NCI-H82 treated with DMSO at 0.1 percent for 48 hours (cell line): ENCODE measurements around the gene TMEM131L.
A peak's percentile ranks its signal among the peaks of the same experiment; 100 is the strongest.

Experiments used
- DNase-seq: peaks from one replicate; lab custom pipeline; 2025; ENCODE audit not compliant: unreplicated experiment; lab: John Stamatoyannopoulos, UW

TMEM131L gene

DNA sequence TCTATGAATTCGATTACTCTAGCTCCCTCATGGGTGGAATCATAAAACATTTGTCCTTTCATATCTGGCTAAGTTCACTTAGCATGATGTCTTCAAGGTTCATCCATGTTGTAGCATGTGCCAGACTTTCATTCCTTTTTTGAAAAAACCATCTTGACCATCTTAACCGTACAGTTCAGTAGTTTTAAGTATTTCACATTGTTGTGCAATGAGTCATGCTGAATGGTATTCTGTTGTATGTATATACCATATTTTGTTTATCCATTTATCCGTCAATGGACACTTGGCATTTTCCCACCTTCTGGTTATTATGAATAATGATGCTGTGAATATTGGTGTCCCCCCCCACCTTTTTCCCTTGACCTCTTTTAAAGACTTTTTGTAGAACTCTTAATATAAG is 145.5 kb downstream of the TMEM131L start:
- no peak for DNase-seq

DNA sequence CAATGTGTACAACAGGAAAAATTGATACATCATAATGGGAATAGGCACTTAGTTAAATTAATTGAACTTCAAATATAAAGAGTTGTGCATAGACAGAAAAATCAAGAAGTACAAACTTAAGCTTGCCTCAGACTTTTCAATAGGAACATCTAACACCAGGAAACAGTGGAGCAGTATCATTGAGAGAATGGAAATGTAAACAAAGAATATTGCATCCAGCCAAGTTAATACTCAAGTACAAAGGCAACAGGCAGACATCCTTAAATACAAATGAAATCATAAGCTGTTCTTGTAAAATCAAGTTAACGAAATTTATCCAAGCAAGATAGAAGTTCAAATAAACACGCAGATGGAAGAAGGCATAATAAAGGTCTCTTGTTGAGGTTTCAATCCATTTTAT is 146.7 kb downstream of the TMEM131L start:
- DNase-seq, result no peak

DNA sequence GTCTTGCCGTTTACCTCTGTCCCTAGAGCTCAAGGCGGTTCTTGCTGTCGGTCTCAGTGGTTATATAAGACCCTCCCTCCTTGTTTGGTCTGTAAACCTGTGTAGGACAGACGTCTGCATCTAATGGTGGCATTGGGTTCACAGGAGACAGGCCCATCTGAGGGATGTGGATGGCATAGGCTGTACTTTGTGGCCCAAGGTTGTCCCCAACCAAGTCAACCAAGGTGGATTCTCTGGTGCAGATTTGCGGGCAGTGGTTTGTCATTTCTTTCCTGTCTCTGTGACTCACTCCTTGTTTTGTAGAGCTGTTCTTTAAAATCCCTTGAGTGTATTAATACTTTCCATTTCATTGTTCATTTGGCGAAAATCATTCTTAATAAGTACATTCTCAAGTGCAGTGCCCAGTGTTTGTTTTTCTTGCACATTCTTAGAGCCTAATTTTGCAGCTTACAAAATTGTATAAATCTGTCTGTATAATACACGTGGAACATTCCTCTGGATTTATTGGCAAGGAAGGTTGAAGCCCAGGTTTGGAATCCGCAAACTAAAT is 149.9 kb downstream of the TMEM131L start:
- no peak for DNase-seq

DNA sequence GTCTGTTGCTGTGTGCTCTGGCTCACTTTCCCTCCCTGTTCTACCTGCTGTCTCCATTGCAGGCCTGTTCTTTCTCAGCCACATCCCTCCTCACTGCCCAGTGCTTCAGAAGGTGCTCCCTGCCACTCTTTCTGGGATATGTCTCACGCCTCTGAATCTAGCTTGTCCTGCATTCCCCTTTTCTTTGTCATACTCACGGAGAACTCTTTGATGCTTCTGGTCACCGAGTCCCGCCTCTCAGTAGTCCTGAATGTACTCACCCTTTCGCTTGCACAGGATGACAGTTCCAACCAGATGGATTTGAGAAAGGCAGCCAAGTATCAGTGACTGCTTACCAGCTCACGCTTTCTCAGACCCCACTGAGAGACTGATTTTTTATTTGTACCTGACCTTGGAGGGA is 152.7 kb downstream of the TMEM131L start:
- DNase-seq, result no peak

DNA sequence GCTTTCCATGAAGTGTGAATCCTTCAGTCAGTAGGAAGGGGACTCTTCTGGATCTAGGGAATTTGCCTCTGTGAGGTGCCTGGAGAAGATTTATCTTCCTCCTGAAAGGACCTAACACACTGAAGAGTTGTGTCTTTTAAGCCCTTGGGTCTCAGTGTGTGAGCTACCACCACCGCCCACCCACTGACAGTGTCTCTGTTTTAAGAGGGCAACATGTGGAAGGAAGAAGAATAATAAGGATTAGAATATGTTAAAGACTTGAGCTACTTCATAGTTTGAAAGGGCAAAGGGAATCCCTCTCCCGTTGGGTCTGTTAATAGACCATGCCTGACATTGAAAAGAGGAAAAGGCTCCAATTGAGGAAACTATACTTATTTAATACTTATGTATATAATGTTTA is 153.7 kb downstream of the TMEM131L start:
- DNase-seq, result no peak

DNA sequence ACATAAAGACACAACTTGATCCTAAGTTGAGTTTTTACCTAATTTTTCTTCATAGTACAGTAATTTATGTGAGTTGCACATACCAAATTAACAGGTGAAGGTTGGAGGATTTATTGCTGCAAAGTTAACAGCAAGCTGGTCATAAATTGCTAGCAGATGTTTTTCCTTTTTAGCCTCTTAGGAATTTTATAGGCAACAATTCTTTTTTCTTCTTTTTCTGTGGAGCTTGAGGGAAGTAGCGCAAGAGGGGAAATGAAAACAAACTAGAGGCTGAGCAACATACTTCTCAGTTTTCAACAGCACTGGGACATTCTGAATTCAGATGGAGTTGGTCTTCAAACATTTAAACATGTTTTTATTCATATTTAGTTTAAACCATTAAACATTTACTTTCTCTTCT is 154.2 kb downstream of the TMEM131L start:
- no peak for DNase-seq

DNA sequence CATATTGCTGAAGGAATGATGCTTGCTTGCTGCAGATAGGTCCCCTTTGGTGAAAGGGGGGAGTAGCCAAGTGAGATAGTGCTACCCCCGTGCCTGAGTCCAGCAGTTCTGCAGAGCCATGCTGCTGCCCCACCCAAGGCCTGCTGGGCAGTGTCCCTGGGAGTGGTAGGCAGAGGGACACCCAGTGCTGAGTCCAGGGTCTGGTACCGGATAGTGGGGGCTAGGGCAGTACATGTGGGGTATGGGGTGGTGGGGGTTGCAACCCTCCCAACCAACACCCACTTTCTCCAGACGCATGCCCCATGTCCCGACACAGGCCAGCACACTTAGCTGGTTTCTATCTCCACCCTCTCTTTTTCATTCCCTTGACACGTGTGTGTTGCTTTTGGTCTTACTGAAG is 155.9 kb downstream of the TMEM131L start:
- DNase-seq, result no peak

DNA sequence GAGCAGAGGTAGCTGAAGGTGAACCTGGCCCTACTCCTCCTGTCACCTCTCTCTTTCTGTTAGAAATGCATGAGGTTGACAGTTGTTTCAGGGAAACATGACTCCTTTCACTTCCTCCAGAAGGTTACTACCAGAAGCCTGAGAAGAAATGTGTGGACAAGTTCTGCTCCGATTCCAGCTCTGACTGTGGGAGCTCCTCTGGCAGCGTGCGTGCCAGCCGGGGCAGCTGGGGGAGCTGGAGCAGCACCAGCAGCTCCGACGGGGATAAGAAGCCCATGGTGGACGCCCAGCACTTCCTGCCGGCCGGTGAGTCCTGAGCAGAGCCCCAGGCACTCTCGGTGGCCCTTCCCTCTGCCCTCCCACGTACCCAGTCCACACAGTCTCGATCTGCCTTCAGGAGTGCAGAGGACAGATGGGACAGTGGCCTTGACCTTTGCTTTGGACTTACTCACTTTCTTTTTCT is 156.6 kb downstream of the TMEM131L start:
- DNase-seq, result no peak

DNA sequence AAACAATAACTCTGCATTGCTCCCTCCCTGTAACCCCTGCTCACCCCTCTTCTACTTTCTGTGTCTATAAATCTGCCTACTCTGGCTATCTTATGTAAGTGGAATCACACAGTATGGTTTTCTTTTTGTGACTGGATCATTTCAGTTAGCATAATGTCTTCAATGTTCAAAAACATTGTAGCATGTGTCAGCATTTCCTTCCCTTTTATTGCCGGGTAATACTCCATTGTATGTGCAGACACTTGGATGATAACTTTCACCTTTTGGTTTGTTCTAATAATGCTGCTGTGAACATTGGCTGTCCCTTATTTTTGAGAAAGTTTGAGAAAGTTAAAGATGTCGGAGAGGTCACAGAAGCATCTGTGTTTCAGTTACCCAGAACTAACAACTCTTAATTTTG is 157.3 kb downstream of the TMEM131L start:
- no peak for DNase-seq

DNA sequence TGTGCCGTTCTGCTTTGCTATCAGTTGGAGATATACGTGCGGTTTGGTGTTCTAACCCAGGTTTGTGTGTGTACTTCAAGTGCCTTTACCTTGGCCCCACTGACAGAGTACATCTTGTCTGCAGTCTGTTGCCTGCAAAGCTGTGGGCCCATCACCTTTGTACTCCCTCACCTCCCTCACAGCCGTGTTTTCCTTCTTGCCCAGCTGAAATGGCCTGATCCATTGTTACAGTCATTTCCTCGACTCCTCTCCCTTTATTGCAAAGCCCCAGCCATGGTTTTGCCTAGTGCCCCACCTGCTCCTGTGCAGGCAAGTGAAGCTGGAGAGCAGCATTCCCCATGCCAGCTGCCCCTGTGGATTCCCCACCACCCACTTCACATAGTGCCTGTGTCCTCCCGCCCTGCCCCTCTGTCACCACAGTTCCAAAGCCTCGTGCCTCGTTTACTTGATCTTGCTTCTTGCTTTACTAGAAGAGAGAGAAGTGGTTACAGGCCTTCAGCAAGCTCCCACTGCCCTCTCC is 162.7 kb downstream of the TMEM131L start:
- DNase-seq, result no peak

DNA sequence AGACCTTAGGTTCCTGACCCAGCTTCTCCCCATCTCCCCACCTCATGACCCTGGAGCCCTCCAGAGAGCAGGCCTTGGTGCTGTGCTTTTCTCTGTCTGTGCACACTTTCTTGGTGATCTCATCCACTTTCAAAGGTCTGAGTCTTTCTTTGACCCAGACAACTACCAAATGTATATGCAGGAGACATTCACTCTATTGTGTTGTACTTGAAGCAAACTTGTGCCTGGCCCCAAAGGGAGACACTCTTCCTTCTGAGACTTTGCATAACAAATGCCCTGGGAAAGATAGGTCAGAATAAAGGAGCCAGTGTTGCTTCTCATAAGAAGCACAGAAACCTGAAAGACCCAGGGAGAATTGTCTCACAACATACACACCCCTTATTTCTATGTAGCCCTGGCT is 163.6 kb downstream of the TMEM131L start:
- DNase-seq, result no peak

DNA sequence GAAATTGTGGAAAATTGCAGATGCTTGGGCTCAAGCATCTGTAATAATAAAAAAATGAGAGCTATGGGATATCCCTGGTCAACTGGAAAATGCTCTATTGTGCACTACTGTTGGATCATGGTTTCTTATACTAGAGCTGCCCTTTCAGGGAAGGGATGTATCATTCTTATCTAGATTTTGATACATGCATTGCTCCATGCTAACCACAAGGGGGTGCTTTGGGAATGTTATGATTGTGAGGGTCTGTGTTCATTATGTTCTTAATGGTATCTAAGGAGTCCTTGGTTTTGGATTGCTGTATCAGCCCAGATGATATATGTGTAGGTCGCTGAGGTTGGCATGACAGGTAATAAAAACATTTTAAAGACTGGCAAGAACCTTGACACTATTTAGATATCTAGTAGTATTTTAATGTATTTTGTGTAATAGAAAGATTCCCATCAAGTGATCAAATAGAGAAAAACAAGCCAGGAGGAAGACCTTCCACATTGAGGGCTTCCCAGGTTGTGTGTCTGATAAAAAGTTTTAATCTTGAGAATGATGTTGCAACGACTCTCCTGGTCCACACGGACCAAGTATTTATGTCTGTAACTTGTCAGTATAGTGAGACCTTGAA is 168.7 kb downstream of the TMEM131L start:
- DNase-seq, result no peak

DNA sequence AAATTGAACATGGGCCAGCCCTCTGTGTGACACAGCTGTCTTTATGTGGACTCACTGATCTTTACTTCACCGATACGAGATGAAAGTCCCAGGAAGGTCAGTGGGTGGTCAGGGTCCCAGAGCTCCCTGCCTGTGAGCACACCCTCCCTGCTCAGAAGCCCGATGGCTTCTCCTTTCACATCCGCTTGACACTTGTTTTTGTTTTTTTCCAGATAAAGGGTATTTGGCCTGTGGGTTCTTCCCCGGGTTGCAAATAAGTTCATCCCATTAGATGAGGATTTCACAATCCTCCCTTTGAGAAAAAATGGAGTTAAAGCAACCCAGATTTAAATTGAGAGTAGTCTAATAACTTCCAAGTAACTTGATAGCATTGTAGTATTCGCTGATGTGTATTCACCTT is 169.7 kb downstream of the TMEM131L start:
- no peak for DNase-seq

DNA sequence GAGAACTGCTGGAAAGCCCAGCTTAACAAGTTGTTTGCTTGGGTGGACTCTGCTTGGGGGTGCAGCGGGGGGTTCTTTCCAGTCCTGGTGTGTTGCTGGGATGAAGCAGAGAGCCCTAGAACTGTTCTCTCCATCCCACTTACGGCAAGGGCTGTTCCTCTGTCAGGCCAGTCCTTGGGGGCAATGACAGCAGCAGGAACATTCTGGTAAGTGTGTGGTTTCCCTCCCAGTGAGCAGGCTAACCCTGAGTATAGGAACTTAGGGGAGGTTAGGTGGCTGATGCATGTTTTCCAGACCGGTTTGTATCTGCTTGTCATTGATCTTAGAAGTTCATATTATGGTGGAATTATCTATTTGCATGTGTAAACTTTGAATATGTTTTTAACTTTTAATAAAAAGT is 171.0 kb downstream of the TMEM131L start:
- DNase-seq, result no peak

DNA sequence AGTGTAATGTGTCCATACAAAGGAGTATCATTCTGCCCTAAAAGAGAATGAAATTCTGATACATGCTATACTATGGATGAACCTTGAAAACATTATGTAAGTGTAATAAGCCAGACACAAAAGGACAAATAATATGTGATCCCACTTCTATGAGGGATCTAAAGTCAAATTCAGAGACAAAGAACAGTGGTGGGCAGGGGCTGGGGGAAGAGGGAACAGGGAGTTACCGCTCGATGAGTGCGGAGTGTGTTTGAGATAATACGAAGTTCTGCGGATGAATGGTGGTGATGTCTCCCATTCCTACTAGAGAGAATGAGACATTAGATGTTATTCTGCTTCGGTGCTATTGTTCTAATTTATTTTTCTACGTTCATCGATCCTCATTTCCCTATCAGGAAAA is 171.9 kb downstream of the TMEM131L start:
- DNase-seq, result no peak

DNA sequence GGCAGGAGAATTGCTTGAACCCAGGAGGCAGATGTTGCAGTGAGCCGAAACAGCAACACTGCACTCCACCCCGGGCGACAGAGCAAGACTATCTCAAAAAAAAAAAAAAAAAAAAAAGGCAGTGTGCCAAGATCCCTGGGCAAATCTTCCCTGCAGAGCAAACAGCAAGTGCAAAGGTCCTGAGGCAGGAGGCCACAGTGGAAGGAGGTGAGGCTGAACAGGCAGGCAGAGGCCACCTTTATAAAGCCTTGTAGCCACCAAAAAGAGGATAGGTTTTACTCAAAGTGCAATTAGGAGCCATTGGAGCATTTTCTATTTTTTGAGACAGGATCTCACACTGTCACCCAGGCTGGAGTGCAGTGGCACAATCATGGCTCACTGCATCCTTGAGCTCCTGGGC is 172.8 kb downstream of the TMEM131L start:
- no peak for DNase-seq

DNA sequence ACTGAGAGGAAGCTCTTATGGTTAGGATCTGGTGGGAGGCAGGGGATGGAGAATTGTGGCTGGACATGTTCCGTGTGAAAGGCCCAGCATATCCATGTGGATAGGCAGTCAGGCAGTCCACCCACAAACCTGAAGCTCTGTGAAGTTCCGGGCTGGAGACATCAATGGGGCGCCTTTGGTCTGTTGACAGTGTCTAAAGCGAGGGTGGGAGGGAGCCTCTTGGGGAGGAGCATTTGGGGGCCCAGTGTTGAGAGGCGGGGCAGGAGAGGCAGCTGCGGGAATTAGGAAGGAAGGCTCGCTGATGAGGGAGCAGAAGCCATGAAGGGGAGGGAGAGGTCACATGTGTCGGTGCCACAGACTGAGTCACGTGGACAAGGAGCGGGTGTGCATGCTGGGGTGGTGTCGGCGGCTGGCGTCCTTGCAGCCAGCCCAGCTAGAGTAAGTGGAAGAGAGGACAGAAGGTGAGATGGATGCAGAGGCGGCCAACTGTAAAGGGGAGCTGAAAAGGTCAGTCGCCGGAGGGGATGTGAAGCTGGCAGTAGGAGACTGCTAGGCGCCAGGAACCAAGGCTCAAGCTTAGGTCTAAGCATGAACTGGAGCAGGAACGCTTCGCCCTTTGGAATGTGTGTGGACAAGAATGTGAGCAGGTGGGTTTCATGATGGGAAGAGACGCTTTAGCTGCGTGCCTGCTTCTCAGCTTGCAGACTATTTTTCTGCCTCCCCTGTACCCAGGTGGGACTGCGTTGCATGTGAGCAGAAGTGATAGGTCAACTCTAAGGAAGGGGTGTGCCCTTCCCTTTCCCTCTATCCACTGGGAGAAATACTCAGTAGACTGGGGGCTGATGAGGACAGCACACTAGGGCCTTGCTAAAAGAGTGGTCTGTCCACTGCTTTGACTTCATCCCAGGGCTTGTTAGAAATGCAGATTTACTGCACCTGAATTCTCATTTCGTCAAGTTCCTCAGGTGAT is 174.0 kb downstream of the TMEM131L start:
- no peak for DNase-seq

DNA sequence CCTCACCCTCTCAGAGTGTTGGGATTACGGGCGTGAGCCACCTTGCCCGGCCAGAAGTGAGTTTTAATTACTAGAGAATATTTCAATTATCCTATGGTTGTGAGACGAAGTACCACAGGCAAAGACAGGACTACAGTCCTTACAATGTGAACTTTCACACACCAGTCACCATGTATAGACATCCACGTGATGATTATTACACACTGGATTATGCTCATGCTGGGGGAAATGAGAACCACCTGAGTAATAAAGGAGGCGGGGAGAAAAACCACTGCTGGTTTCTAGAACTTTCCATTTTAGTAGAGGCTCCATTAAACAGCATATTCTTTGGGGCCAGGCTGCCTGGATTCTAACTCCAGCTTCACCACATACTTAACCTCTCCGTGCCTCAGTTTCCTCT is 175.4 kb downstream of the TMEM131L start:
- no peak for DNase-seq

DNA sequence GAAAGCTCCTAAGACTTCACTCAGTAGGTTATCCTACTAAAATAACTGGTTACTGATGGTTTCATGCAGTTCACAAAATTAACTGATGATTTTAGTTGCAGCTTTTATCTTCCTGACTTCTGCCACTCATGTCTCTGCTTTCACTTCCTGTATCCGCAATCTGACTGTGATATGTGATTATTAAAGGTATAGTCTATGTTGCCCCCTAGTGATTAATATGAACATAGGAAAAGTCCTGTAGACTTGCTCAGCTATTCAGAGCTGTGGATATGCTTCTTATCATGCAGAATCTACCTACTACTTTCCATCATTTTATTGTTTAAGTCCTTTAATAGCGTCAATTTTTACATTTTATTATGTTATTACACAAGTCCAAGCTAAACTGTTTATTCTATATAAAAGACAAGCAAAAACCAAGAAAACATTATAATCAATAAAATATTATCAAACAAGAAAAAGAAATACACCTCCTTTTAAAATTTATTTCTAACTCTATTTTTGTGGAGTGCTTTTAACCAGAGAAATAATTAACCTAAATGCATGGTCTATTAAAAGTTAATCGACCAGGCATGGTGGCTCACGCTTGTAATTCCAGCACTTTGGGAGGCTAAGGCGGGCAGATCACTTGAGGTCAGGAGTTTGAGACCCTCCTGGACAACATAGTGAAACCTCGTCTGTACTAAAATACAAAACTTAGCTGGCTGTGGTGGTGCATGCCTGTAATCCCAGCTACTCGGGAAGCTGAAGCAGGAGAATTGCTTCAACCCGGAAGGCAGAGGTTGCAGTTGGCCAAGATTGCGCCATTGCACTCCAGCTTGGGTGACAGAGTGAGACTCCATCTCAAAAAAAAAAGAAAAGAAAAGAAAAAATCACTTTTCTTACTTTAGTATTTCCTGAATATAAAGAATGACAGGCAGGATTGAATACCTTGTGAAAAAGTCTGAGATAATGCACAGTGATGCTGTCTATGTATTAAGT is 177.5 kb downstream of the TMEM131L start:
- peak; percentile 48 for DNase-seq

DNA sequence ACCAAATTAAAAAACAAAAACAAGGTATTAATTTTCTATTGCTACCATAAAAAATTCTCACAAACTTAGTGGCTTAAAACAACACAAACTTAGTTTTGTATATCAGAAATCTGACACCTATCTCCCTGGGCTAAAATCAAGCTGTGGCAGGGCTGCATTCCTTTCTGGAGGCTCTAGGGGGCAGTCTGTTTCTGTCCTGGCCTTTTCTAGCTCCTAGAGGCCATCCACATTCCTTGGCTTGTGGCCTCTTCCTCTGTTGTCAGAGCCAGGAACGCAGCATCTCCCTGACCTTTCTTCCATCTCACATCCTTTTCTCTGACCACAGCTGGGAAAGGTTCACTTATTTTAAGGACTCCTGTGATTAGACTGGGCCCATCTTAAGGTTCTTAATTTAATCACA is 179.0 kb downstream of the TMEM131L start:
- no peak for DNase-seq

DNA sequence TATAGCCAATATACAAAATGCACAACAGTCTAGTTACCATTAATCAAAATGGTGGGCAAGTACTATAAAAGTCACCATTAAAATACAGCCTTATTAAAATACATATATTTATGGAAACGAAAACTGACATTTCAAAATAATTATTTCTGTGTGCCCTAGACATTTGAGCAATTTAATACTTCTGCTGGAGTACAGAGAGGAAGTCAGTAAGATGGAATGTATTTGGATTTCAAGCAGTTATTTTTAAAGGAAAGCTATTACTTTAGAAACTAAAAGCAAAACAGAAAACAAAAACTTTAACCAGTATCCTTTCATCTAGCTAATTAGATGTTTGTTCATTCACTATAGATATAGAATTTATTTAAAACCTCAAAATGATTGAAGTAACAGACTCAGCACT is 180.1 kb downstream of the TMEM131L start:
- DNase-seq, result no peak
